Hepatocyte (in vitro differentiated cells): ENCODE data around the gene ZPLD1. TPM values are rescaled to one million over a fixed set of nuclear protein-coding genes. Genes with fewer than 3 reads are reported as not detected.

Source experiments
- DNase-seq: peaks from one replicate; pipeline ENCODE4 v3.0.0-alpha.2; 2016; ENCODE audit warnings: low spot score
- H2AFZ ChIP-seq: fragments of 200-600 bp; sonication (generic); 2 replicates; pipeline ENCODE4 v1.6.0; 2016; ENCODE audit warnings: antibody characterized with exemption, mild to moderate bottlenecking
- H3K27ac ChIP-seq: fragments of 200-600 bp; sonication (generic); 2 replicates; pipeline ENCODE4 v1.5.1; 2016; ENCODE audit warnings: mild to moderate bottlenecking
- H3K27me3 ChIP-seq: fragments of 200-600 bp; sonication (generic); 2 replicates; pipeline ENCODE4 v1.6.1; 2016
- H3K36me3 ChIP-seq: fragments of 200-600 bp; sonication (generic); replicated peaks from 2 replicates; pipeline ENCODE4 v1.5.1; 2016; ENCODE audit warnings: low read depth; ENCODE audit not compliant: insufficient read depth
- H3K4me1 ChIP-seq: fragments of 200-600 bp; sonication (generic); 2 replicates; pipeline ENCODE4 v1.5.1; 2016; ENCODE audit warnings: mild to moderate bottlenecking, moderate library complexity; ENCODE audit not compliant: insufficient read depth
- H3K4me2 ChIP-seq: fragments of 200-600 bp; sonication (generic); 2 replicates; pipeline ENCODE4 v1.6.0; 2016
- H3K4me3 ChIP-seq: fragments of 200-600 bp; sonication (generic); 2 replicates; pipeline ENCODE4 v1.5.1; 2016; ENCODE audit warnings: mild to moderate bottlenecking
- H3K79me2 ChIP-seq: fragments of 200-600 bp; sonication (generic); 2 replicates; pipeline ENCODE4 v1.6.0; 2017; ENCODE audit warnings: mild to moderate bottlenecking
- H3K9me2 ChIP-seq: fragments of 200-600 bp; sonication (generic); replicated peaks from 2 replicates; pipeline ENCODE4 v1.6.0; 2017; ENCODE audit warnings: mild to moderate bottlenecking; ENCODE audit not compliant: insufficient read depth
- H3K9me3 ChIP-seq: fragments of 200-600 bp; sonication (generic); 2 replicates; pipeline ENCODE4 v1.5.1; 2016; ENCODE audit warnings: low read depth, mild to moderate bottlenecking
- H4K20me1 ChIP-seq: fragments of 200-600 bp; sonication (generic); 2 replicates; pipeline ENCODE4 v1.6.0; 2016; ENCODE audit warnings: mild to moderate bottlenecking; ENCODE audit not compliant: insufficient read depth, poor library complexity, severe bottlenecking
- CTCF ChIP-seq: fragments of 200-600 bp; sonication (generic); IDR thresholded peaks from 2 replicates; pipeline ENCODE4 v1.5.1; 2016; ENCODE audit warnings: antibody characterized with exemption, mild to moderate bottlenecking; ENCODE audit not compliant: poor library complexity
- EZH2 ChIP-seq: fragments of 200-600 bp; sonication (generic); IDR thresholded peaks from 2 replicates; pipeline ENCODE4 v1.6.1; 2016; ENCODE audit warnings: antibody characterized with exemption, mild to moderate bottlenecking, borderline replicate concordance
- EZH2phosphoT487 ChIP-seq: fragments of 200-600 bp; sonication (generic); IDR thresholded peaks from one replicate; pipeline ENCODE4 v1.6.1; 2018; ENCODE audit warnings: antibody characterized with exemption, mild to moderate bottlenecking, low read depth, moderate library complexity; ENCODE audit not compliant: unreplicated experiment, severe bottlenecking
- WGBS: methylation state at CpG from one replicate; pipeline ENCODE4 v1.1.6; 2016; ENCODE audit warnings: low lambda C conversion rate; ENCODE audit errors: missing lambda C conversion rate; 5-methylcytosine and 5-hydroxymethylcytosine counted together
- polyA plus RNA-seq: library from polyadenylated mRNA; unstranded; fragments of >200 nt; fragmentation: Nextera tagmentation; extraction: Ambion mirVana; gene quantifications from 2 replicates; pipeline ENCODE4 v1.2.1, GENCODE V29; 2016
- total RNA-seq: library from RNA; depleted of rRNA; stranded (reverse); fragments of >200 nt; gene quantifications from 2 replicates; pipeline ENCODE4 v1.2.3, GENCODE V29; 2014

Gene ZPLD1
- total and polyA plus RNA-seq, 2 experiments from 2014 or later = 0.30 to 0.40 TPM

- Histone ChIP-seq H4K20me1 (no peaks in the 10 kb centered on the region), H3K79me2 (no peaks in the 10 kb centered on the region), H3K9me2 (no peaks in the 10 kb centered on the region), H3K27ac (no peak overlapping the region), H3K9me3 (no peaks in the 10 kb centered on the region), H3K4me2 (no peak overlapping the region), H2AFZ (no peak overlapping the region), H3K4me3 (no peak overlapping the region), H3K4me1 (no peaks in the 10 kb centered on the region), H3K27me3 (no peaks in the 10 kb centered on the region), H3K36me3 (no peaks in the 10 kb centered on the region)
- DNase-seq = no peak
- no peak for TF ChIP-seq EZH2phosphoT487
- TF ChIP-seq CTCF = no peak
- no peak for TF ChIP-seq EZH2
- WGBS = 92% methylated on average over 8 of the region's 8 CpGs
Measured at GRCh38 chr3:102492300-102492699, 57.5 kb downstream of the ZPLD1 start.

- H3K4me2 ChIP-seq = no peak overlapping the region
- no peaks in the 10 kb centered on the region for H3K9me3 ChIP-seq
- no peak overlapping the region for H3K27ac ChIP-seq
- no peaks in the 10 kb centered on the region for H3K36me3 ChIP-seq
- 88% methylated on average over 3 of the region's 3 CpGs for WGBS
- H4K20me1 ChIP-seq = no peaks in the 10 kb centered on the region
- H3K4me1 ChIP-seq = no peaks in the 10 kb centered on the region
- no peaks in the 10 kb centered on the region for H3K9me2 ChIP-seq
- H3K79me2 ChIP-seq = no peaks in the 10 kb centered on the region
- no peaks in the 10 kb centered on the region for H3K27me3 ChIP-seq
- no peak overlapping the region for H3K4me3 ChIP-seq
- no peak for TF ChIP-seq EZH2
- TF ChIP-seq EZH2phosphoT487 = no peak
- no peak for TF ChIP-seq CTCF
- DNase-seq = no peak
- no peak overlapping the region for H2AFZ ChIP-seq
Measured at GRCh38 chr3:102497571-102497970, 62.8 kb downstream of the ZPLD1 start.

- Histone ChIP-seq H3K27me3 (no peaks in the 10 kb centered on the region), H3K79me2 (no peaks in the 10 kb centered on the region), H3K27ac (no peak overlapping the region), H3K9me2 (no peaks in the 10 kb centered on the region), H3K36me3 (no peaks in the 10 kb centered on the region), H3K4me2 (no peak overlapping the region), H2AFZ (no peak overlapping the region), H3K9me3 (no peaks in the 10 kb centered on the region), H3K4me1 (no peaks in the 10 kb centered on the region), H3K4me3 (no peak overlapping the region), H4K20me1 (no peaks in the 10 kb centered on the region)
- TF ChIP-seq CTCF (no peak), EZH2 (no peak), EZH2phosphoT487 (no peak)
- DNase-seq = no peak
- 84% methylated on average over 2 of the region's 2 CpGs for WGBS
Measured at GRCh38 chr3:102505542-102505941, 70.7 kb downstream of the ZPLD1 start.

- 87% methylated on average over 3 of the region's 3 CpGs for WGBS
- no peaks in the 10 kb centered on the region for H4K20me1 ChIP-seq
- no peaks in the 10 kb centered on the region for H3K79me2 ChIP-seq
- no peaks in the 10 kb centered on the region for H3K27me3 ChIP-seq
- no peaks in the 10 kb centered on the region for H3K9me2 ChIP-seq
- no peak for DNase-seq
- H3K27ac ChIP-seq = no peak overlapping the region
- TF ChIP-seq CTCF (no peak), EZH2 (no peak), EZH2phosphoT487 (no peak)
- H3K4me2 ChIP-seq = no peak overlapping the region
- no peak overlapping the region for H3K4me3 ChIP-seq
- no peaks in the 10 kb centered on the region for H3K9me3 ChIP-seq
- no peaks in the 10 kb centered on the region for H3K36me3 ChIP-seq
- H3K4me1 ChIP-seq = no peaks in the 10 kb centered on the region
- no peak overlapping the region for H2AFZ ChIP-seq
Measured at GRCh38 chr3:102510663-102511062, 75.8 kb downstream of the ZPLD1 start.
